Motor neuron (in vitro differentiated cells): ENCODE results near the gene PPP2R5C. TPM values are rescaled to one million over a fixed set of nuclear protein-coding genes. Genes with fewer than 3 reads are reported as not detected.
"Not testable (repeated sequence)": the region's sequence is repeated elsewhere in the genome, so short reads cannot be mapped to it uniquely, and the experiment has no call there.

Experiments used
- ATAC-seq, 8 experiments: fragments of 200-7000 bp; cut with Tn5 transposase; replicated peaks in 6 of 8; 2 replicates each; pipeline ENCODE4 v1.8.0; 2021; ENCODE audit warnings: mild to moderate bottlenecking in 8 of 8, moderate library complexity in 8 of 8
- H3K27ac ChIP-seq, 2 donors: fragments of 250-450 bp; sonication (Bioruptor Pico); 2 replicates each; pipeline ENCODE4 v1.9.0; 2021; ENCODE audit warnings: antibody characterized with exemption in 2 of 2, mild to moderate bottlenecking in 2 of 2, moderate library complexity in 1 of 2
- H3K4me1 ChIP-seq, 2 donors: fragments of 250-450 bp; sonication (Bioruptor Pico); replicated peaks in 1 of 2; 2 replicates each; pipeline ENCODE4 v1.6.1; 2021; ENCODE audit warnings: antibody characterized with exemption in 2 of 2, mild to moderate bottlenecking in 2 of 2, moderate library complexity in 1 of 2
- H3K4me3 ChIP-seq, 5 donors: fragments of 250-450 bp; sonication (Bioruptor Pico); 2 replicates each; pipeline ENCODE4 v1.9.0; 2021; ENCODE audit warnings: antibody characterized with exemption in 5 of 5, mild to moderate bottlenecking in 5 of 5, moderate library complexity in 4 of 5
- WGBS, 10 experiments: fragments of 450-650 bp; shearing (Covaris generic); methylation state at CpG; one replicate each; pipeline ENCODE4 v1.0.0; 2022; 5-methylcytosine and 5-hydroxymethylcytosine counted together
- in situ Hi-C, 9 experiments: fragments of 400-800 bp; cut with MboI; loops; one replicate each; pipeline ENCODE4 v1.15.0; 2021; ENCODE audit warnings: low sequenced_read_pairs in 9 of 9, low pct_unique_long_range_greater_than_20kb in 2 of 9; ENCODE audit not compliant: unreplicated experiment in 9 of 9
- total RNA-seq, 8 experiments: library from RNA; unstranded; fragments of 300-600 nt; gene quantifications; 2 replicates each; pipeline versions ENCODE4 v1.2.3 to v1.2.4, GENCODE V29; 2022

Gene PPP2R5C
- total RNA-seq, 8 experiments from 2014 or later = 84.4 to 112 (median 94.7) TPM

DNA sequence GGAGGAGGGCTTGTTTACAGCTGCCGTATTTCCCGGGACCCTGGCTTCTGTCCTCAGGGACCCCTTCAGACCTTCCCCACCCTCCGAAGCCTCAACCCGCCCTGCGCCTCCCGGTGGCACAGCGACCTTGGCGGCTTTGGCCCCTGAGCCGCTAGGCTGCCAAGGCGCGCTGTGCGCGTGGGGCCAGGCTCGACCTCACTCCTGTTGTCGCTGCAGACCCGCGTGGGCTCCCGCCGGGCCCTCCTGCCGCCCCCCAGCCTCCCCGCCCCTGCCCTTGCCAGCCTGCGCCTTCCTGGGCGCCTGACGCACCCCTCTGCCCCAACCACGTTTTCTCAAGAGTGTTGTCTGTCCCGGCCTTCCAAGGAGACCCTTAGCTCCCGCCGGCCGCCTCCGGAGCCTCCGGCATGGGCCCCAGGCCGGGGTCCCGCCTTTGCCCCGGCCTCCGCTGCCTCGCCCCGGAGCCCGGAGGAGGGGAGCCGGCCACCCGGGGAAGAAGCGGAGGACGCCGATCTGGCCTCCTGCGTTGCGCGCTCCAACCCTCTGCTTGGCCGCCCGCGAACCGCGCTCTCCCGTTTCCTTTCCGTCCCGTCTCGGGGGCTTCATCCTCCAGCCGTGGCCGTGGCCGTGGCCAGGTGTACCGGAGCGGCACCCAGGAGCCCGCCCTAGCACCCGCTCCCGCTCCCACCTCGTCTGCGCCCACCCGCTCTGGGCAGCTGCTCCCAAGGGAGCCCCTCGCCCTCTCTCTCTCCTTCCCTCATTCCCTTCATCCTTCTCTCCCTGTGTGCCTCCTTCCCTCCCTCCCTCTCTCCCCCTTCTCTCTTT, 19.9 kb downstream of the PPP2R5C start:
- WGBS, 10 experiments = 0 to 15% methylated on average over 2 to 13 of the region's 67 CpGs; no CpG with 5 or more reads in 8 of the 10 experiments
- Histone ChIP-seq H3K27ac (no peak overlapping the region), H3K4me3 (peak overlapping the region in 4 of 5 donors; percentile 2 to 26 (median 18)), H3K4me1 (peaks cover 0 to 11% of the 10 kb centered on the region in 2 donors)
- in situ Hi-C loops = no loop called here
- ATAC-seq = peak; percentile 23 to 87 (median 66)

DNA sequence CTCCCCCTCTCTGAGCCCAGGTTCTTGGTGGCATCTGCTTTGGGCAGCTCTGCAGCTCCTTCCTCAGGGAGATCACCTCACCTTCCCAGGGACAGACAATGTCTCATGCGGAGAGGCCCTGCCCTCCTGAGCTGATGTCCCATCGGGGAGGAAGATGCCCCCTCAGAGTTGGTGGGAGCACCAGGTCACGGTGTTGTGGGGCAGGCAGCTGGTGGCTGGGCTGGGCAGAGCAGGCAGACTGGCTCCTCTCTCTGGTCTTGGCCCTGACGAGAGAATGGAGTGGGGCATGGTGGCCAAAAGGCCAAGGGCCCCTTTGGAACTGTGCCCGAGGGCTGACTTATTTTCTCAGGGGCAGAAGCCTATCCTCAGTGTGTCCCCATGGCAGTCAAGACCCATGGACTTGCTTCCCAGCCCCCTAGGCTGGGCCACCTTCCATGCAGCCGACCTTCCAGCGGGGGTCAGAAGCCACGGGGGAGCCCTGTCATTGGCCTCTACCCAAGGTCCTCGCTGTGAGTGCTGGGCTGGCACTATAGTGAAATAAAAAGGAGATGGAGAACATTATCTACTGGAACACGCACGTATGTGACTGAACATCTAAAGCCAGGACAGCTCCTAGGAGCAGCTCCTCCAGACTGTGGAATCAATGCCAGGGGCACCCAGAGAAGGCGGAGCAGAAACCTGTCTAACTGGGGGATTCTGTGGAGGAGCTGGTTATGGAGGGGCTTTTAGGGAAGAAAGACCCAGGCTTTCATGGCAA, 21.9 kb downstream of the PPP2R5C start:
- WGBS, 10 experiments = 82 to 100% (median 93%) methylated on average over 1 to 5 of the region's 12 CpGs; no CpG with 5 or more reads in 2 of the 10 experiments
- ATAC-seq = no peak
- in situ Hi-C loops = no loop called here
- no peak overlapping the region for H3K4me3 ChIP-seq
- H3K4me1 ChIP-seq = peaks cover 0 to 11% of the 10 kb centered on the region in 2 donors
- H3K27ac ChIP-seq = no peak overlapping the region

DNA sequence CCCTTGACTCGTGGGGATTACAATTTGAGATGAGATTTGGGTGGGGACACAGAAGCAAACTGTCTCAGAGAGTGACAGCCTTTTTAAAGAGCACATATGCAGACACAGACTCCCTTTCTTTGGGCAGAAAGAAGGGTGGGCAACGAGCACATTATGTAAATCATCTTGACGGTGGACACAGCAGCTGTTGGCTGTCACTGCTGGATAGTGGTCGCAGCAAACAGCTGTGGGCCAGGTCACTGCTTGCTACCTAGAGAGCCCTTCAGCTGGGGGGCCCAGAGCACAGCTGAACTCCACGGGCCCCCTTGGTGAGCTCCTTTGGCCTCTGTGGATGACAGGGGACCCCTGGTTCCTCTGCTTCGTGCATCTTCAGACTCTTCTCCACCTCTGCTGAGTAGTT, 23.1 kb downstream of the PPP2R5C start:
- H3K4me1 ChIP-seq = peaks cover 0 to 11% of the 10 kb centered on the region in 2 donors
- H3K27ac ChIP-seq = no peak overlapping the region
- H3K4me3 ChIP-seq = no peak overlapping the region
- WGBS, 10 experiments = 17 to 80% (median 40%) methylated on average over 1 to 6 of the region's 6 CpGs; no CpG with 5 or more reads in 3 of the 10 experiments
- ATAC-seq = no peak
- in situ Hi-C loops = no loop called here

DNA sequence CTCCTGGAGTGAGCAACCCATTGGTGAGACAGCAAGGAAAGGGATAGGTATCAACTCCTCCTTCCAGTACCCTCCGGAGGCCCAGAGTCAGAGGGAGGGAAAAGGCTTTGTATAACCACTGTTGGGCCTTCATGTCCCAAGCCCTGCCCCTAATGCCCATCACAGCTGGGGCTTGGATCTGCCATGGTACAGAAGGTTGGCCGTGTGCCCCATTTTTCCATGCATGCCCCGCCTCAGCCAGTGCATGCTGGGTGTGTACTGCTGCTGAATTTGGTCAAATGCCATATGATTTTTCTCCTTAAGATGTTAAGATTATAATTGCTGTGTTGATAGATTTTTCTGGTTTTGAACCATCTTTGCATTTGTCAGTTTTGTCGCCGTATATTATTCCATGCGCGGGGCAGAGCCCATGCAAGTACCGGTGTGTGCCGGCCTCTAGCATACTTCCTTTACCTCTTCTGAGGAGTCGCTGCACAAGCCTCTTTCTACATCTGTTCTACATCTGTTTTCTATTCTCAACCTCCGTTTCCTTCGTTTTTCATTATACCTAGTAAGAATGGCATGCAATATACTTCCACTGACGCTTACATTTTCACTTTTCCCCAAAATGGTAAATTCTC, 26.6 kb downstream of the PPP2R5C start:
- WGBS, 10 experiments = 8 to 100% (median 90%) methylated on average over 3 to 12 of the region's 13 CpGs
- in situ Hi-C loops = no loop called here
- peak in 3 of 8 experiments; percentile 61 to 73 (median 73) for ATAC-seq
- Histone ChIP-seq H3K4me3 (no peak overlapping the region), H3K27ac (no peak overlapping the region), H3K4me1 (no peaks in the 10 kb centered on the region)

DNA sequence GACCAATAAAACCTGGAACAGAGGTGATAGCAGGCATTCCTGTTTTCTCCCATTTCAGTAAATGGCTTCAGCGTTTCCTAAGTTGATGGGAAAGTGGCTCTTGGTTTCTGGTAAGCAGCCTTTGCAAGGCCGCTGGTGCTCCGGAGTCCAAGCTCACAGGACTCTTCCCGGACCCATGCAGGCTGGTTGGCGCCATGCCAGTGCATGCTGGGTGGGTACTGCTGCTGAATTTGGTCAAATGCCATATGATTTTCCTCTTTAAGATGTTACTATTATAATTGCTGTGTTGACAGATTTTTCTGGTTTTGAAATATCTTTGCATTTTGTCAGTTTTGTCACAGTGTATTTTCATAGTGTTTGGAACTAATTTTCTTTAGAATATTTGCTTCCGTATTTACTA, 27.7 kb downstream of the PPP2R5C start:
- H3K4me3 ChIP-seq = no peak overlapping the region
- H3K27ac ChIP-seq = no peak overlapping the region
- in situ Hi-C loops = no loop called here
- WGBS, 10 experiments = 13 to 88% (median 67%) methylated on average over 1 to 6 of the region's 6 CpGs; no CpG with 5 or more reads in 1 of the 10 experiments
- ATAC-seq = peak in 2 of 8 experiments; percentile 30 to 41
- H3K4me1 ChIP-seq = no peaks in the 10 kb centered on the region

DNA sequence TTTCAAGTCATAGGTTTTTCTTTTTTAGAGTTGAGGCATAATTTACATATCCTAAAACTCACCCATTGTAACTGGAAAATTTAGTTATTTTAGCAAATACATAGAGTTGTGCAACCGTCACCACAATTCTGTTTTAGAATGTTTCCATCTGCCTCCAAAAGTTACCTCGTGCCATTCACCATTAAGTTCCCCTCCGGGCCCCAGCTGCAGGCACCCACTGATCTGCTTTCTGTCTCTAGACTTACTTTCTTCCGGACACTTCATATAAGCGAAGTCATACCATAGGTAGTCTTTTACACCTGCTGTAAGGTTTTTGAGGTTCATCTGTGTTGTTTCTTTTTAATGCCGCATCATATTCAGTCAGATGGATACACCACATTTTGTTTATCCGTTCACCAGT, 28.7 kb downstream of the PPP2R5C start:
- in situ Hi-C loops = no loop called here
- Histone ChIP-seq H3K4me1 (no peaks in the 10 kb centered on the region), H3K27ac (no peak overlapping the region), H3K4me3 (no peak overlapping the region)
- WGBS, 10 experiments = 53 to 95% (median 92%) methylated on average over 1 to 7 of the region's 7 CpGs
- no peak for ATAC-seq

DNA sequence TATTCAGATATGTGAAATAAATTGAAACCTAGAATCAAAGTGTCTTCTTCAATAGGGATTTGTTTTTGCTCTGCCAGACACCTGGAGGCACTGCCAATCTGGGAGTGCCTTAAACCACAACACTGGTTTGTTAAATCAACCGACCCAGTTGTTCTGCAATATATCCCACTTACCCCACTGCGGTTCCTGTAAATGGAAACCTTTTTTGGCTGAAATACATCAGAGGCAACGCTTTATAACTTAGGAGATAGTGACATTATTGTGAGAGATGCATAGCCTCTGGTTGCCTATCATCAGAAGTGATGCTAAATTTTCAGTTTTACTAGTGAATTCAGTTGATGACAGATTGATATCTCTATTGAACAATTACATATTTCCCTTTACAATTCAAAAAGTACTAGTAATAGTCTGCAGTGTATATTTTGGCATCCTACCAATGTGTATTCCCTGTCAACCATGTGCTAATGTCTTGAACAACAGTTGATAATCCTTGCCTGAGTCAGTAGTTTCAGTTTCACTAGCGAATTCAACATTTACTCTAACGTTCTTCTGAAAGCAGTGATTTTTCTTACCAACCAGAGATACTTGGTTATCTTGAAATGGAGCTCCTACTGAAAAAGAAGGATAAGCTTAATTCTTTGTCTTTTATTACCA, 30.5 kb downstream of the PPP2R5C start:
- Histone ChIP-seq H3K4me3 (no peak overlapping the region), H3K4me1 (no peaks in the 10 kb centered on the region), H3K27ac (no peak overlapping the region)
- 30 to 95% (median 77%) methylated on average over 2 to 5 of the region's 5 CpGs for WGBS, 10 experiments
- peak in 3 of 8 experiments; percentile 47 to 69 (median 53) for ATAC-seq
- in situ Hi-C loops = no loop called here

DNA sequence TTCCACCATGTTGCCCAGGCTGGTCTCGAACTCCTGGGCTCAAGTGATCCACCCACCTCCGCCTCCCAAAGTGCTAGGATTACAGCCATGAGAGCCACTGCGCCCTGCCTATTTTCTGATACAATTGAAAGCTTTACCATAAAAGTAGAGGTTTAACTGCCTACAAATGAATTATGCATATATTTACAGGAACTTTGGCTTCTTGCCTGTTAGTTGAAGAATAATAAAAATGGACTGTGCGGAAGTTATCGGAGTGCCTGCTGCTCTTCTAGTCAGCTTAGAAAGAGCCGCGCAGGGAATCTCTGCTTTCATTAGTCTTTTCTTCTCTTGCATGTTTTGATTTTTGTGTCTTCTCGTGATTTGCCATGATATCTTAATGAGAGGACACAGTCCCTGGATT, 34.5 kb downstream of the PPP2R5C start:
- H3K27ac ChIP-seq = no peak overlapping the region
- in situ Hi-C loops = no loop called here
- no peaks in the 10 kb centered on the region for H3K4me1 ChIP-seq
- no peak overlapping the region for H3K4me3 ChIP-seq
- WGBS, 10 experiments = 77 to 100% (median 92%) methylated on average over 1 to 8 of the region's 8 CpGs; no CpG with 5 or more reads in 1 of the 10 experiments
- ATAC-seq = peak in 1 of 8 experiments; percentile 74

DNA sequence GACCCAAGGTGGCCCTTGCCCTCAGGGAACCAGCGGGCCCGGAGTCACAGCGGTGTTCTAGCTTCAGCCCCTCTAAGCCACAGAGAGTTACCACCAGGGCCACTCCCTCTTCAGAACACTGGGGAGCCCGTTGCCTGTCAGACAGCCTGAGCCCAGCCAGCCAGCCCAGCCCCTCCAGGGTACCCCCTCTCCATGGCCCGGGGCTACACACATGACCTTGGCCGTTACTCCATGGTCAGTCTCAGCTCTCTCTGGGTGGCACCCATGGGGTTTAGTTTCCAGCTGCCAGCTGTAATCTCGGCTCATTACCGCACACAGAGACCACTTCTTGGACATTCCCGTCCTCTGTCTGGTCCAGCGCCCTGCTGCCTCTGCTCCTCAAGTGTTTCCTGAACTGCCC, 35.0 kb downstream of the PPP2R5C start:
- WGBS, 10 experiments = 63 to 100% (median 90%) methylated on average over 2 to 6 of the region's 10 CpGs; no CpG with 5 or more reads in 5 of the 10 experiments
- H3K4me3 ChIP-seq = no peak overlapping the region
- in situ Hi-C loops = no loop called here

DNA sequence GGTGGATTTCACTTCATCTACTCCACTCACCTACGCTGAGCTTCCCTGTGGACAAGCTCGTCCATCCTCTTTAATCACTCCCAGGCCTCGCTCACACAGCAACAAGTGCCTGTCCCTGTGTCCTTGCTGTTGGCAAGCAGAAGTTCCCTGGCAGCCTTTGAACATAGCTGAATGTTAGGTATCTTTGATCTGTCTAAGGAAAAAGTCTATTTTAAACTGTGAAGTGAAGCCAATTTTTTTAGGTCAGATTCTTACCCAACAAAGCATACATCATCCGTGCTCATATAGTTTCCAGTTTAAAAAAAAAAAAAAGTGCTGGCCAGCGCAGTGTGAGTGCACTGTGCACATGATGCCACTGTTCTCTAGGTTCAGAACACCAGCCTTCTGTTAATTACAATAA, 36.3 kb downstream of the PPP2R5C start:
- H3K4me3 ChIP-seq = no peak overlapping the region
- ATAC-seq = no peak
- H3K4me1 ChIP-seq = no peaks in the 10 kb centered on the region
- in situ Hi-C loops = no loop called here
- no peak overlapping the region for H3K27ac ChIP-seq
- 52 to 100% (median 89%) methylated on average over 2 to 5 of the region's 5 CpGs for WGBS, 10 experiments

More for the DNA sequence above, 35.0 kb downstream of the PPP2R5C start:
- Histone ChIP-seq H3K4me1 (no peaks in the 10 kb centered on the region), H3K27ac (no peak overlapping the region)
- peak in 1 of 8 experiments; percentile 34 for ATAC-seq

DNA sequence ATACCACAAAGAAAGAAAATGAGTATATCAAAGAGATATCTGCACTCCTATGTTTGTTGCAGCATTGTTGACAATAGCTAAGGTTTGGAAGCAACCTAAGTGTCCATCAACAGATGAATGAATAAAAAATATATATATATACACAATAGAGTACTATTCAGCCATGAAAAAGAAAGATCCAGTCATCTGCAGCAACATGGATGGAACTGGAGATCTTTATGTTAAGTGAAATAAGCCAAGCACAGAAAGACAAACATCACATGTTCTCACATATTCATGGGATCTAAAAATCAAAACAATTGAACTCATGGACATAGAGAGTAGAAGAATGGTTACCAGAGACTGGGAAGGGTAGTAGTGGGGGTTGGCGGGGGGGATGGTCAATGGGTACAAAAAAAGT, 42.9 kb downstream of the PPP2R5C start:
- H3K4me3 ChIP-seq, in situ Hi-C loops, ATAC-seq, H3K27ac ChIP-seq: not testable (repeated sequence)
- peaks cover 10 to 15% of the 10 kb centered on the region in 2 donors for H3K4me1 ChIP-seq
- 100% methylated on average over 1 of the region's 1 CpG; no CpG with 5 or more reads in 7 of the 10 experiments for WGBS, 10 experiments

DNA sequence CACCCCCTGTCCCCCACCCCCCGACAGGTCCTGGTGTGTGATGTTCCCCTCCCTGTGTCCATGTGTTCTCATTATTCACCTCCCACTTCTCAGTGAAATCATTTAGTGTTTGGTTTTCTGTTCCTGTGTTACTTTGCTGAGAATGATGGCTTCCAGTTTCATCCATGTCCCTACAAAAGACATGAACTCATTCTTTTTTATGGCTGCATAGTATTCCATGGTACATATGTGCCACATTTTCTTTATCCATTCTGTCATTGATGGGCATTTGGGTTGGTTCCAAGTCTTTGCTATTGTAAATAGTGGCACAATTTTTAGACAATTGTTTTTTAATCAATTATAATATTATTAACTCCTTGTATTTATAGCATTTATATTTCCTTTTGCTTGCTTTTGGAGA, 44.7 kb downstream of the PPP2R5C start:
- ATAC-seq, H3K27ac ChIP-seq, in situ Hi-C loops, H3K4me3 ChIP-seq: not testable (repeated sequence)
- peaks cover 14 to 18% of the 10 kb centered on the region in 2 donors for H3K4me1 ChIP-seq
- 100% methylated on average over 1 of the region's 1 CpG; no CpG with 5 or more reads in 9 of the 10 experiments for WGBS, 10 experiments
